Calu3 (cell line): ENCODE data around the gene NUP62. TPM values are rescaled to one million over a fixed set of nuclear protein-coding genes. Genes with fewer than 3 reads are reported as not detected.

Experiments
- BruUV-seq: library from RNA; stranded (reverse); fragments of 400-500 nt; replicated peaks from 2 replicates; lab custom pipeline; 2021; lab: Mats Ljungman, UMichigan
- CTCF ChIA-PET: fragments of 300-600 bp; sonication (Branson Sonifier 250); formaldehyde crosslinking; loops from one replicate; lab custom pipeline; 2022; ENCODE audit warnings: antibody characterized with exemption; lab: Charles Lee
- DNase-seq: peaks from one replicate; pipeline ENCODE4 v3.0.0; 2022
- H3K27ac Mint-ChIP-seq: one replicate; pipeline ENCODE4 v1.8.0; 2022; ENCODE audit warnings: mixed read lengths; ENCODE audit not compliant: unreplicated experiment
- H3K27me3 Mint-ChIP-seq: one replicate; pipeline ENCODE4 v1.8.0; 2022; ENCODE audit warnings: mixed read lengths; ENCODE audit not compliant: unreplicated experiment
- H3K36me3 Mint-ChIP-seq: one replicate; pipeline ENCODE4 v1.8.0; 2022; ENCODE audit warnings: mild to moderate bottlenecking, moderate library complexity, mixed read lengths; ENCODE audit not compliant: insufficient read depth, unreplicated experiment
- H3K4me1 Mint-ChIP-seq: one replicate; pipeline ENCODE4 v1.8.0; 2022; ENCODE audit warnings: mild to moderate bottlenecking, low read depth, mixed read lengths; ENCODE audit not compliant: unreplicated experiment
- H3K4me3 Mint-ChIP-seq: one replicate; pipeline ENCODE4 v1.8.0; 2022; ENCODE audit warnings: mild to moderate bottlenecking, low read depth, moderate library complexity, mixed read lengths; ENCODE audit not compliant: unreplicated experiment
- H3K9me3 Mint-ChIP-seq: one replicate; pipeline ENCODE4 v1.8.0; 2022; ENCODE audit warnings: low read depth, mixed read lengths; ENCODE audit not compliant: unreplicated experiment
- CTCF ChIP-seq: fragments of 200-600 bp; IDR thresholded peaks from one replicate; pipeline ENCODE4 v1.8.0; 2022; ENCODE audit warnings: antibody characterized with exemption; ENCODE audit not compliant: unreplicated experiment
- intact Hi-C: fragments of 100-400 bp; cut with micrococcal nuclease; formaldehyde crosslinking; loops from one replicate; pipeline ENCODE4 v1.10.0; 2022; ENCODE audit not compliant: unreplicated experiment
- total RNA-seq: library from RNA; stranded (reverse); gene quantifications from 2 replicates; pipeline ENCODE4 v1.2.3, GENCODE V29; 2022

The NUP62 gene
- total RNA-seq, 1 experiment from 2014 or later = 124 TPM

GRCh38 chr19:49894879-49895565, 34.3 kb downstream of the NUP62 start:
- CTCF ChIA-PET = interaction anchor here (1.0 to 1.6 kb wide), 2 partner anchors 33 to 229 kb away, joined by 3 to 8 read pairs; no protein-coding TSS in a partner anchor
- Mint-ChIP-seq H3K27me3 (peaks cover 17% of the 10 kb centered on the region), H3K27ac (no peak overlapping the region), H3K36me3 (peaks cover 15% of the 10 kb centered on the region), H3K4me1 (peaks cover 22% of the 10 kb centered on the region), H3K4me3 (no peak overlapping the region), H3K9me3 (no peaks in the 10 kb centered on the region)
- intact Hi-C loops = no loop called here
- no TSS peak for BruUV-seq
- TF ChIP-seq CTCF = no peak
- DNase-seq = no peak

GRCh38 chr19:49894011-49894664, 35.2 kb downstream of the NUP62 start:
- no peak overlapping the region for H3K4me3 Mint-ChIP-seq
- H3K36me3 Mint-ChIP-seq = peaks cover 20% of the 10 kb centered on the region
- CTCF ChIA-PET = interaction anchor here (0.7 kb wide), 1 partner anchor 88 kb away, joined by 6 read pairs; no protein-coding TSS in a partner anchor
- peaks cover 17% of the 10 kb centered on the region for H3K27me3 Mint-ChIP-seq
- no TSS peak for BruUV-seq
- no peak for DNase-seq
- TF ChIP-seq CTCF = no peak
- peaks cover 22% of the 10 kb centered on the region for H3K4me1 Mint-ChIP-seq
- intact Hi-C loops = no loop called here
- H3K9me3 Mint-ChIP-seq = no peaks in the 10 kb centered on the region
- no peak overlapping the region for H3K27ac Mint-ChIP-seq

GRCh38 chr19:49892716-49893115, 36.6 kb downstream of the NUP62 start:
- Mint-ChIP-seq H3K27ac (no peak overlapping the region), H3K4me3 (no peak overlapping the region), H3K27me3 (peaks cover 17% of the 10 kb centered on the region), H3K9me3 (no peaks in the 10 kb centered on the region), H3K4me1 (peaks cover 18% of the 10 kb centered on the region), H3K36me3 (peaks cover 32% of the 10 kb centered on the region)
- BruUV-seq = no TSS peak
- intact Hi-C loops = no loop called here
- TF ChIP-seq CTCF = no peak
- CTCF ChIA-PET = no interaction called here
- no peak for DNase-seq

GRCh38 chr19:49891393-49891792, 37.9 kb downstream of the NUP62 start:
- no TSS peak for BruUV-seq
- no peaks in the 10 kb centered on the region for H3K9me3 Mint-ChIP-seq
- intact Hi-C loops = no loop called here
- H3K27ac Mint-ChIP-seq = peak overlapping the region; percentile 19
- no peak for TF ChIP-seq CTCF
- CTCF ChIA-PET = no interaction called here
- no peak overlapping the region for H3K4me3 Mint-ChIP-seq
- H3K27me3 Mint-ChIP-seq = peaks cover 17% of the 10 kb centered on the region
- H3K4me1 Mint-ChIP-seq = peaks cover 5% of the 10 kb centered on the region
- H3K36me3 Mint-ChIP-seq = peaks cover 27% of the 10 kb centered on the region
- DNase-seq = no peak
